WERI-Rb-1 (cell line): Measurements from ENCODE around the gene VSTM2L.

Source experiments
- DNase-seq: peaks from one replicate; pipeline ENCODE4 v3.0.0-alpha.2; 2020
- H3K27ac ChIP-seq: fragments of 250-450 bp; sonication (Bioruptor Pico); 2 replicates; pipeline ENCODE4 v1.5.1; 2020; ENCODE audit warnings: mild to moderate bottlenecking, moderate library complexity
- H3K27me3 ChIP-seq: fragments of 250-450 bp; sonication (Bioruptor Pico); 2 replicates; pipeline ENCODE4 v1.5.1; 2021; ENCODE audit warnings: mild to moderate bottlenecking, low read depth, moderate library complexity; ENCODE audit not compliant: insufficient read depth, severe bottlenecking
- H3K36me3 ChIP-seq: fragments of 250-450 bp; sonication (Bioruptor Pico); 2 replicates; pipeline ENCODE4 v1.5.1; 2020; ENCODE audit warnings: mild to moderate bottlenecking, moderate library complexity
- H3K4me3 ChIP-seq: 2 replicates; pipeline ENCODE4 v1.5.1; 2011; ENCODE audit warnings: low read depth, mild to moderate bottlenecking, control low read depth, low read length
- H3K9me3 ChIP-seq: fragments of 250-450 bp; sonication (Bioruptor Pico); 2 replicates; pipeline ENCODE4 v1.5.1; 2021; ENCODE audit warnings: mild to moderate bottlenecking, moderate library complexity; ENCODE audit not compliant: severe bottlenecking
- CTCF ChIP-seq: IDR thresholded peaks from 2 replicates; pipeline ENCODE4 v1.5.1; 2011; ENCODE audit warnings: low read depth, mild to moderate bottlenecking, control low read depth, inconsistent platforms, low read length

Gene VSTM2L

GRCh38 chr20:37913567-37914366 is 10.8 kb downstream of the VSTM2L start:
- Histone ChIP-seq H3K27ac (no peak overlapping the region), H3K4me3 (no peak overlapping the region), H3K36me3 (no peaks in the 10 kb centered on the region), H3K9me3 (no peaks in the 10 kb centered on the region), H3K27me3 (no peaks in the 10 kb centered on the region)
- DNase-seq: no peak
- no peak for TF ChIP-seq CTCF

GRCh38 chr20:37914367-37914671 is 11.4 kb downstream of the VSTM2L start:
- Histone ChIP-seq H3K4me3 (no peak overlapping the region), H3K27ac (no peak overlapping the region), H3K9me3 (no peaks in the 10 kb centered on the region), H3K36me3 (no peaks in the 10 kb centered on the region), H3K27me3 (no peaks in the 10 kb centered on the region)
- no peak for TF ChIP-seq CTCF
- DNase-seq: no peak

- no peak for TF ChIP-seq CTCF
- no peak for DNase-seq
- no peaks in the 10 kb centered on the region for H3K9me3 ChIP-seq
- no peak overlapping the region for H3K4me3 ChIP-seq
- H3K36me3 ChIP-seq: no peaks in the 10 kb centered on the region
- no peaks in the 10 kb centered on the region for H3K27me3 ChIP-seq
- no peak overlapping the region for H3K27ac ChIP-seq
Observed at GRCh38 chr20:37914672-37915433, 11.9 kb downstream of the VSTM2L start.

- Histone ChIP-seq H3K4me3 (no peak overlapping the region), H3K27me3 (no peaks in the 10 kb centered on the region), H3K36me3 (no peaks in the 10 kb centered on the region), H3K27ac (no peak overlapping the region), H3K9me3 (no peaks in the 10 kb centered on the region)
- no peak for DNase-seq
- no peak for TF ChIP-seq CTCF
Observed at GRCh38 chr20:37915434-37915787, 12.5 kb downstream of the VSTM2L start.

DNA sequence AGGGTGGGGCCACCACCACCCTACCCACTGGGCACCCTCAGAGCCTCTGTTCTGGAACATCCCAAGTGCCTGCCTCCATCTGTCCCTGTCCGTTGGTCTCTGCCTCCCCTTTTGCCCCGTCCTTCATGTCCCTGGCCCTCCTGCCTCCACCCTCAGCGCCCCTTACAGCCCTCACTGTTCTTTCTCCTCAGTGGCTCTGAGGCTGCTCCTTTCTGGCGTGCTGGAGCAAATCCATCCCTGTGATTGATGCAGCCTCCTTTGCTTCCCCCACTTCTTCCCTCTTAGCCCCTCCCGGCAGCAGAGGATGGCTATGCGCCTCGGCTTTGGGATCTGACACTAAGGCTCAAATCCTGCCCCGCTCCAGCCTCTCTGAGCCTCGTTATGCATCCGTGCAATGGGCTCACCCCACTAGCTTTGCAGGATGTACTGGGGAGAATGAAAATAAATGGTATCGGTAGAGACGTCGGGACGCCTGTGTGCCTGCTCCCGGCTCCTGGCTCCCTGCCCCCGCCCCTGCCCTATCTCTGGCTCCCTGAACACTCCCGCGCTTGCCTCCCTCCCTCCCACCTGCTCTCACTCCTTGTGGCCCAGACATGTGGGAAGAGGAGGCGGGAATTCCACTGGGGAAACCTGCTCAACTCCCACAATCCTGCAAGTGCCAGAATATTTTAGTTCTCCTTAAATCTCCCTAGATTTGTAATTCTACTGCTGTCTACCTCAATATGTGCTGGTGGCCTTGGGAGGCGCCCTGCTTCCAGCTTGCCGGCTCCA is 13.1 kb downstream of the VSTM2L start:
- Histone ChIP-seq H3K9me3 (no peaks in the 10 kb centered on the region), H3K27me3 (no peaks in the 10 kb centered on the region), H3K4me3 (no peak overlapping the region), H3K27ac (no peak overlapping the region), H3K36me3 (no peaks in the 10 kb centered on the region)
- DNase-seq: no peak
- no peak for TF ChIP-seq CTCF
